Adrenal gland (tissue), 12 donors: Measurements from ENCODE around the gene SSC5D. TPM values are rescaled to one million over a fixed set of nuclear protein-coding genes. Genes with fewer than 3 reads are reported as not detected.
A peak's percentile ranks its signal among the peaks of the same experiment; 100 is the strongest.

Experiments
- DNase-seq, 7 donors: peaks; one replicate each; pipeline ENCODE4 v3.0.0-alpha.2; 2019 to 2020
- H3K27ac ChIP-seq, 5 donors: fragments of 200-600 bp; sonication (generic) in 4 of 5; 1 replicate in 3 of 5; 2 replicates in 2 of 5; pipeline versions ENCODE4 v1.5.1 to v1.8.0; 2016 to 2020; ENCODE audit warnings: mild to moderate bottlenecking in 1 of 5
- H3K27me3 ChIP-seq: fragments of 200-600 bp; 2 replicates; pipeline ENCODE4 v1.8.0; 2021
- H3K36me3 ChIP-seq, 2 donors: fragments of 200-600 bp; replicated peaks in 1 of 2; 1 replicate in 1 of 2; 2 replicates in 1 of 2; pipeline versions ENCODE4 v1.5.1 to v1.8.0; 2018 to 2022
- H3K4me1 ChIP-seq, 2 donors: fragments of 200-600 bp; replicated peaks in 1 of 2; 1 replicate in 1 of 2; 2 replicates in 1 of 2; pipeline versions ENCODE4 v1.5.1 to v1.8.0; 2018 to 2021
- H3K4me3 ChIP-seq, 4 donors: fragments of 200-600 bp; sonication (generic) in 3 of 4; one replicate each; pipeline ENCODE4 v1.5.1; 2016 to 2018
- H3K9me3 ChIP-seq, 3 donors: fragments of 200-600 bp; sonication (generic) in 1 of 3; replicated peaks in 1 of 3; 1 replicate in 2 of 3; 2 replicates in 1 of 3; pipeline versions ENCODE4 v1.5.1 to v1.8.0; 2016 to 2021
- POLR2A ChIP-seq, 2 donors: fragments of 450-650 bp; IDR thresholded peaks; one replicate each; pipeline ENCODE4 v1.6.1; 2017; ENCODE audit warnings: antibody characterized with exemption in 2 of 2, mild to moderate bottlenecking in 2 of 2, moderate library complexity in 1 of 2
- WGBS, 4 donors: extraction: QIAGEN DNeasy Blood & Tissue Kit in 2 of 4; methylation state at CpG; one replicate each; pipeline versions ENCODE4 v1.1.5 to v1.1.7; 2013 to 2017; 5-methylcytosine and 5-hydroxymethylcytosine counted together
- intact Hi-C, 2 donors: fragments of 100-400 bp; cut with DNase I; formaldehyde crosslinking; loops; one replicate each; pipeline versions ENCODE4 v1.14.1 to v1.15.0; 2022 to 2023
- polyA plus RNA-seq, 3 donors: library from polyadenylated mRNA; stranded (reverse); fragments of 200-250 nt in 2 of 3; fragments of 350-450 nt in 1 of 3; fragmentation: Illumina TruSeq in 1 of 3; extraction: RNeasy Lipid Tissue Mini Kit (QIAGEN cat#74804) in 1 of 3; gene quantifications; one replicate each; pipeline ENCODE4 v1.2.3, GENCODE V29; 2013 to 2014
- total RNA-seq, 9 donors: library from RNA; depleted of rRNA in 4 of 9; stranded (reverse); fragments of >200 nt in 4 of 9; fragments of 120-200 nt in 1 of 9; fragmentation: NEBNext Ultra II Directional in 1 of 9; extraction: Animal tissue kit (Norgen Biotek cat#: 25700) in 1 of 9; gene quantifications; one replicate each; pipeline versions ENCODE4 v1.1.0 to v1.2.4, GENCODE V29; 2013 to 2023
- TF ChIP-seq, protein P1 (sequence below), 6 experiments: fragments of 450-650 bp in 4 of 6; fragments of 200-600 bp in 2 of 6; sonication (generic) in 1 of 6; IDR thresholded peaks; 1 replicate in 5 of 6; 2 replicates in 1 of 6; pipeline versions ENCODE4 v1.5.1 to v1.8.0; 2016 to 2021; ENCODE audit warnings: antibody characterized with exemption in 6 of 6, mild to moderate bottlenecking in 2 of 6, moderate library complexity in 1 of 6
- donor health status: healthy with polysubstance abuse.
- donor health status: Bipolar disorder and iron deficiency.
- donor health status: DM: yes; HTN: yes; CAD: no.
- donor health status: DM: no; HTN: no; CAD: no.
- donor health status: DM: no; HTN: no; CAD: no.
- donor health status: DM: yes; HTN: yes; CAD: no.

The SSC5D gene
- total and polyA plus RNA-seq, 12 donors, result 0.33 to 10.0 (median 4.4) TPM

DNA sequence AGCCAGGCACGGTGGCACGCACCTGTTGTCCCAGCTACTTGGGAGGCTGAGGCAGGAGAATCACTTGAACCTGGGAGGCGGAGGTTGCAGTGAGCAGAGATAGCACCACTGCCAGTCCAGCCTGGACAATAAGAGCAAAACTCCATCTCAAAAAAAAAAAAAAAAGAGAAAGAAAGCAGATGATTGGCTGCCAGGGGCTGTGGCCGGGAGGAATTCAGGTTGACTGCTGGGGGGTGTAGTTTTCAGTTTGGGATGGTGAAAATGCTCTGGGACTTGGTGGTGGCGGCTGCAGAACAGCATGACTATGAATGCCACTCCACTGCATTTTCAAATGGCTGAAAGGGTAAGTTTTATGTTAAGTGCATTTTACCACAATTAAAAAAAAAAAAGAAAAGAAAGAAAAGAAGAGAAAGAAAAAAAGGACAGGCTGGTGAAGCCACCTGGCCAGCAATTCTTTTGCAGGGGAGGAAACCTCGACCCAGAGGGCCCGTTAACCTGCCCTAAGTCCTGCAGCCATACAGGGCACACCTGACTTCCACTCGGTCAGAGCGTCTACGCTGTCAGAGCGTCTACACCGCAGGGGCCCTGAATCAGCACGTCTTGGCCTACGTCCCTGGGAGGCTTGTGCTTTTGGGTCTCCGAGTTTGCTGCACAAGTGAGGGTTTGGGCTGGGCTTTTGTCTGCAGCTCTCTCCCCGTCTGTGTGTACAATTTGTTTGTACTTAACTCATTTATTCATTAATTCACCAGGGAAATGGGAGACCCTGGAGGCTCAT lies 30.4 kb upstream of the SSC5D start:
- H3K36me3 ChIP-seq, result no peaks in the 10 kb centered on the region
- WGBS, 4 donors, result 72 to 85% (median 84%) methylated on average over 16 of the region's 16 CpGs
- no peak overlapping the region for H3K4me3 ChIP-seq
- TF ChIP-seq POLR2A (IDR thresholded peaks at IDR 0.05), result no peak
- TF ChIP-seq, protein P1, sequence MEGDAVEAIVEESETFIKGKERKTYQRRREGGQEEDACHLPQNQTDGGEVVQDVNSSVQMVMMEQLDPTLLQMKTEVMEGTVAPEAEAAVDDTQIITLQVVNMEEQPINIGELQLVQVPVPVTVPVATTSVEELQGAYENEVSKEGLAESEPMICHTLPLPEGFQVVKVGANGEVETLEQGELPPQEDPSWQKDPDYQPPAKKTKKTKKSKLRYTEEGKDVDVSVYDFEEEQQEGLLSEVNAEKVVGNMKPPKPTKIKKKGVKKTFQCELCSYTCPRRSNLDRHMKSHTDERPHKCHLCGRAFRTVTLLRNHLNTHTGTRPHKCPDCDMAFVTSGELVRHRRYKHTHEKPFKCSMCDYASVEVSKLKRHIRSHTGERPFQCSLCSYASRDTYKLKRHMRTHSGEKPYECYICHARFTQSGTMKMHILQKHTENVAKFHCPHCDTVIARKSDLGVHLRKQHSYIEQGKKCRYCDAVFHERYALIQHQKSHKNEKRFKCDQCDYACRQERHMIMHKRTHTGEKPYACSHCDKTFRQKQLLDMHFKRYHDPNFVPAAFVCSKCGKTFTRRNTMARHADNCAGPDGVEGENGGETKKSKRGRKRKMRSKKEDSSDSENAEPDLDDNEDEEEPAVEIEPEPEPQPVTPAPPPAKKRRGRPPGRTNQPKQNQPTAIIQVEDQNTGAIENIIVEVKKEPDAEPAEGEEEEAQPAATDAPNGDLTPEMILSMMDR (IDR thresholded peaks at IDR 0.05), result no peak
- no peaks in the 10 kb centered on the region for H3K9me3 ChIP-seq
- no peak for DNase-seq
- peaks cover 10% of the 10 kb centered on the region in 2 donors for H3K4me1 ChIP-seq
- H3K27ac ChIP-seq, result no peak overlapping the region
- no peaks in the 10 kb centered on the region for H3K27me3 ChIP-seq
- intact Hi-C loops, result no loop called here

DNA sequence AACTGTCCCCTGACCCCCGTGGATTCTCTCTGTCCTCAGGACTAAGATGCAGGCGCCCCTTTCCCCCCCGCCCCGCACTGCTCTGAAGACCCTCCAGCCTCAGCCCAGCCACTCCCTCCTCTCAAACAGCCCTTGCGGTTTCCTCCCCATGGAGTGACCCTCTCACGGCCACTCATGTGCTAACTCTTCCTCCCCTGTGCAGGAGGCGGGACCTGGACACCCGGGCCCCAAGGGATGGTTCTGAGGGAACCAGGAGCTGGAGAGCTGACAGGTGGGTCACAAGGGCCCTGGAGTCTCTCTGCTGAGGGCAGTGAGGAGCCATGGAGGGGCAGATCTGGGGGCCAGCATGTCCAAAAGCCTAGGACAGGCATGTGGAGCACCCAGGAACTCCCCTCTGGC lies 28.7 kb upstream of the SSC5D start:
- TF ChIP-seq POLR2A (IDR thresholded peaks at IDR 0.05), result no peak
- TF ChIP-seq, protein P1 (IDR thresholded peaks at IDR 0.05), result no peak
- intact Hi-C loops, result no loop called here
- WGBS, 4 donors, result 50 to 72% (median 58%) methylated on average over 7 to 8 of the region's 8 CpGs
- Histone ChIP-seq H3K9me3 (no peaks in the 10 kb centered on the region), H3K36me3 (no peaks in the 10 kb centered on the region), H3K4me3 (peak overlapping the region in 1 of 4 donors; percentile 76), H3K4me1 (peaks cover 10% of the 10 kb centered on the region in 2 donors), H3K27me3 (no peaks in the 10 kb centered on the region), H3K27ac (peak overlapping the region in 3 of 5 donors; percentile 95 to 97 (median 96))
- no peak for DNase-seq

- H3K27me3 ChIP-seq, result no peaks in the 10 kb centered on the region
- TF ChIP-seq, protein P1 (IDR thresholded peaks at IDR 0.05), result no peak
- WGBS, 4 donors, result 17 to 35% (median 27%) methylated on average over 16 of the region's 16 CpGs
- peak overlapping the region in 1 of 4 donors; percentile 76 for H3K4me3 ChIP-seq
- no peaks in the 10 kb centered on the region for H3K9me3 ChIP-seq
- peak overlapping the region; percentile 60 to 97 (median 95) for H3K27ac ChIP-seq
- intact Hi-C loops, result loop anchor here in 1 of 2 donors (5.0 kb wide), 1 partner anchor 42 kb away; no protein-coding TSS in a partner anchor
- H3K36me3 ChIP-seq, result no peaks in the 10 kb centered on the region
- H3K4me1 ChIP-seq, result peaks cover 10% of the 10 kb centered on the region in 2 donors
- peak in 2 of 7 donors; percentile 36 to 73 for DNase-seq
Measured at GRCh38 chr19:55459950-55460657, 28.1 kb upstream of the SSC5D start.

- Histone ChIP-seq H3K9me3 (no peaks in the 10 kb centered on the region), H3K4me3 (peak overlapping the region in 2 of 4 donors; percentile 70 to 76), H3K36me3 (no peaks in the 10 kb centered on the region), H3K27me3 (no peaks in the 10 kb centered on the region), H3K27ac (peak overlapping the region; percentile 78 to 97 (median 95)), H3K4me1 (peaks cover 10% of the 10 kb centered on the region in 2 donors)
- WGBS, 4 donors, result 8 to 17% (median 10%) methylated on average over 16 to 24 of the region's 24 CpGs
- intact Hi-C loops, result loop anchor here in 1 of 2 donors (5.0 kb wide), 1 partner anchor 42 kb away; no protein-coding TSS in a partner anchor
- no peak for TF ChIP-seq POLR2A (IDR thresholded peaks at IDR 0.05)
- TF ChIP-seq, protein P1 (IDR thresholded peaks at IDR 0.05), result no peak
- peak; percentile 84 to 93 (median 91) for DNase-seq
Measured at GRCh38 chr19:55460670-55461258, 27.5 kb upstream of the SSC5D start.
